MM.1S (cell line): ENCODE results near the gene KCNJ5.

Experiments
- DNase-seq: peaks from one replicate; pipeline ENCODE4 v3.0.0-alpha.2; 2015
- H2AFZ ChIP-seq: fragments of 300-600 bp; sonication (generic); 2 replicates; pipeline ENCODE4 v1.6.0; 2016; ENCODE audit warnings: antibody characterized with exemption, low read length
- H3F3A ChIP-seq: fragments of 300-600 bp; sonication (generic); 2 replicates; pipeline ENCODE4 v1.6.1; 2016; ENCODE audit warnings: mild to moderate bottlenecking, antibody characterized with exemption, low read length, moderate library complexity, mixed read lengths; ENCODE audit not compliant: insufficient read depth
- H3K27ac ChIP-seq: fragments of 300-600 bp; sonication (generic); 2 replicates; pipeline ENCODE4 v1.5.1; 2016; ENCODE audit warnings: mild to moderate bottlenecking, low read length
- H3K27me3 ChIP-seq: fragments of 300-600 bp; sonication (generic); replicated peaks from 2 replicates; pipeline ENCODE4 v1.6.0; 2016; ENCODE audit warnings: low read length; ENCODE audit not compliant: insufficient read depth
- H3K36me3 ChIP-seq: fragments of 300-600 bp; sonication (generic); replicated peaks from 2 replicates; pipeline ENCODE4 v1.6.1; 2016; ENCODE audit warnings: mild to moderate bottlenecking, low read length, mixed read lengths; ENCODE audit not compliant: insufficient read depth
- H3K4me1 ChIP-seq: fragments of 300-600 bp; sonication (generic); 2 replicates; pipeline ENCODE4 v1.6.1; 2016; ENCODE audit warnings: low read length, mixed read lengths
- H3K4me2 ChIP-seq: fragments of 300-600 bp; sonication (generic); 2 replicates; pipeline ENCODE4 v1.6.0; 2016; ENCODE audit warnings: low read depth, low read length
- H3K4me3 ChIP-seq: fragments of 300-600 bp; sonication (generic); 2 replicates; pipeline ENCODE4 v1.5.1; 2016; ENCODE audit warnings: low read length, mixed read lengths
- H3K79me2 ChIP-seq: fragments of 300-600 bp; sonication (generic); 2 replicates; pipeline ENCODE4 v1.6.1; 2016; ENCODE audit warnings: mixed run types, low read length, mixed read lengths
- H3K9ac ChIP-seq: fragments of 300-600 bp; sonication (generic); 2 replicates; pipeline ENCODE4 v1.6.1; 2016; ENCODE audit warnings: low read length, mixed read lengths
- H3K9me2 ChIP-seq: fragments of 300-600 bp; sonication (generic); replicated peaks from 2 replicates; pipeline ENCODE4 v1.6.1; 2016; ENCODE audit warnings: mild to moderate bottlenecking, low read length, mixed read lengths; ENCODE audit not compliant: insufficient read depth
- H3K9me3 ChIP-seq: fragments of 300-600 bp; sonication (generic); replicated peaks from 2 replicates; pipeline ENCODE4 v1.6.1; 2016; ENCODE audit warnings: mild to moderate bottlenecking, low read length, mixed read lengths; ENCODE audit not compliant: insufficient read depth
- H4K20me1 ChIP-seq: fragments of 300-600 bp; sonication (generic); 2 replicates; pipeline ENCODE4 v1.6.1; 2016; ENCODE audit warnings: mild to moderate bottlenecking, low read length, moderate library complexity, mixed read lengths; ENCODE audit not compliant: insufficient read depth
- EZH2 ChIP-seq: fragments of 300-600 bp; sonication (generic); optimal IDR thresholded peaks from 2 replicates; pipeline ENCODE3; 2017; ENCODE audit warnings: low read depth, mild to moderate bottlenecking, antibody characterized with exemption, low read length, mixed read lengths
- EZH2phosphoT487 ChIP-seq: fragments of 300-600 bp; sonication (generic); IDR thresholded peaks from 2 replicates; pipeline ENCODE4 v1.6.1; 2018; ENCODE audit warnings: antibody characterized with exemption, low read length
- TF ChIP-seq, protein P1 (sequence below): fragments of 300-600 bp; sonication (generic); IDR thresholded peaks from 2 replicates; pipeline ENCODE4 v1.5.1; 2016; ENCODE audit warnings: antibody characterized with exemption, low read length, mixed read lengths

The KCNJ5 gene

DNA sequence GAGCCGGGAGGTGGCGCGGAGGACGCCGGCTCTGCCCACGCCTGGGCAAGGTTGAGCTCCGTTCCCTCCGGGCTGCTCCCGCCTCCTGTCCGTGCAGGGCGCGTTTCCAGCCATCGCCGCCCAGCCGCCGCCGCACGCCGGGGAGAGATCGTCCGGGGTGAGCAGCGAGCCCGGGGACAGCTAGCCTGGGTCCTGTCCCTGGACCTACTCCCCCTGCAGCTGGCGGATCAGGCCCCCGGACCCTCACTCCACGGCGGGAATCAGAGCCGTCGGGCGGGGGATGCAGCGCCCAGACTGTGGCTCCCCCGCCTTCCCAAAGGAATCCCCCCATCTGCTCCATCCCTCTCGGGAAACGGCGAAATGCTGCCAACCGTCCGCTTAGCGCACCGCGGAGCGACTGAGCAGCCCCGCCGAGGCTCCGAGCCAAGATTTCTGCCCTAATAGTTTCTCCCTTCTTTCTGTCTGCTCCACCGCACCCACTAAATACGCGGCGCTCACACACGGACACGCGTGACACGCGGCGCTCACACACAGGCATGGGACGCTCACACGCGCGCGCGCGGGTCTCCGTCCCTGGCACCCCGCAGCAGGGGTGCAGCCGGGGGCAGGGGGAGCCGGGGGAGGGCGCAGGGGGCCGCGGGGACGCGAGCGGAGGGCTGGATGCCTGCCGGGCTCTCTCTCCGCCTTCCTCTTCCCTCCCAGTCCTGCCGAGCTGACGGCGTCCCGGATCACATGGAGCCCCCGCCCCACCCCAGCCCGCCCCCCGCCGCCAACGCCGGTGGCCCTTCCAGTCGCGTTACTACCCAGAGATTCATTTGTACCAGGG is at the start of gene KCNJ5:
KCNJ5 (plus strand) TSS at position 814 of the 826 bp plus-strand sequence. CDS start 19,918 bp downstream, outside the sequence.
- Histone ChIP-seq H3K4me3 (no peak within 1 kb of the TSS), H3K4me2 (no peak within 1 kb of the TSS), H3F3A (peaks cover 8% of the 10 kb centered on the region; the same call in 1 of the 2 replicates), H3K4me1 (peaks cover 30% of the 10 kb centered on the region), H2AFZ (no peak within 1 kb of the TSS), H3K9me2 (no peaks in the 10 kb centered on the region), H3K27ac (no peak within 1 kb of the TSS), H3K36me3 (no peaks in the 10 kb centered on the region), H3K9ac (no peak within 1 kb of the TSS), H3K9me3 (no peaks in the 10 kb centered on the region), H3K79me2 (no peaks in the 10 kb centered on the region), H3K27me3 (no peaks in the 10 kb centered on the region), H4K20me1 (no peaks in the 10 kb centered on the region)
- DNase-seq: no peak
- TF ChIP-seq, protein P1, sequence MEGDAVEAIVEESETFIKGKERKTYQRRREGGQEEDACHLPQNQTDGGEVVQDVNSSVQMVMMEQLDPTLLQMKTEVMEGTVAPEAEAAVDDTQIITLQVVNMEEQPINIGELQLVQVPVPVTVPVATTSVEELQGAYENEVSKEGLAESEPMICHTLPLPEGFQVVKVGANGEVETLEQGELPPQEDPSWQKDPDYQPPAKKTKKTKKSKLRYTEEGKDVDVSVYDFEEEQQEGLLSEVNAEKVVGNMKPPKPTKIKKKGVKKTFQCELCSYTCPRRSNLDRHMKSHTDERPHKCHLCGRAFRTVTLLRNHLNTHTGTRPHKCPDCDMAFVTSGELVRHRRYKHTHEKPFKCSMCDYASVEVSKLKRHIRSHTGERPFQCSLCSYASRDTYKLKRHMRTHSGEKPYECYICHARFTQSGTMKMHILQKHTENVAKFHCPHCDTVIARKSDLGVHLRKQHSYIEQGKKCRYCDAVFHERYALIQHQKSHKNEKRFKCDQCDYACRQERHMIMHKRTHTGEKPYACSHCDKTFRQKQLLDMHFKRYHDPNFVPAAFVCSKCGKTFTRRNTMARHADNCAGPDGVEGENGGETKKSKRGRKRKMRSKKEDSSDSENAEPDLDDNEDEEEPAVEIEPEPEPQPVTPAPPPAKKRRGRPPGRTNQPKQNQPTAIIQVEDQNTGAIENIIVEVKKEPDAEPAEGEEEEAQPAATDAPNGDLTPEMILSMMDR: no peak
- TF ChIP-seq EZH2phosphoT487 (no peak), EZH2 (no peak)

DNA sequence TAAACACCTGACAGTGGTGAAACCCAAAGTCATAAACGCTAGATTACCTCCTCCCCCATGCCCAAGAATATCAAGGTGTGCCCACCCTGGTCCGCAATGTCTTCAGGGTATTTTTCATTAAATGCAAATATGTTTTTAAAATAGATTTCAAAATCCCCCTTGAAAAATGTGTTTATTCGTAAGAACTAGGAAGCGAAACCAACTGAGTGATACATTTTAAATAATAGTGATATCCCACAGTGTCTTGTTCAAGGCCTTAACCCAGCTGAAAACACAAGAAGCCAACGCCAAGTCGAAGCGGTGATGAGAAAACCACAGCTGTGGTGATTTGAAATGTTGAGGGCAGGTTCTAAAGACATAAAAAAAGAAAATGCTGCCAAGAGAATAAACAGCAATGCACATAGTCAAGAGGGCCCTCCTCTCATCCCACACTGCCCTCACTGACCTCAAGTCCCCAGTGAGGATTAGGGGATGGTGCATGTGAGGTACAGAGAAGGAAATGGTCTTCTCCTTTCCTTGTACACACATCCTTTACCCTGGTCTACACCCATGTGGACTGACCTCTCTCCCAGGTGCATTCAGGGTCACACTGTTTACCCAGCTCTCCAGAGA is 49.6 kb upstream of the KCNJ5 start:
- no peak overlapping the region for H3K9ac ChIP-seq
- no peak overlapping the region for H3K4me3 ChIP-seq

DNA sequence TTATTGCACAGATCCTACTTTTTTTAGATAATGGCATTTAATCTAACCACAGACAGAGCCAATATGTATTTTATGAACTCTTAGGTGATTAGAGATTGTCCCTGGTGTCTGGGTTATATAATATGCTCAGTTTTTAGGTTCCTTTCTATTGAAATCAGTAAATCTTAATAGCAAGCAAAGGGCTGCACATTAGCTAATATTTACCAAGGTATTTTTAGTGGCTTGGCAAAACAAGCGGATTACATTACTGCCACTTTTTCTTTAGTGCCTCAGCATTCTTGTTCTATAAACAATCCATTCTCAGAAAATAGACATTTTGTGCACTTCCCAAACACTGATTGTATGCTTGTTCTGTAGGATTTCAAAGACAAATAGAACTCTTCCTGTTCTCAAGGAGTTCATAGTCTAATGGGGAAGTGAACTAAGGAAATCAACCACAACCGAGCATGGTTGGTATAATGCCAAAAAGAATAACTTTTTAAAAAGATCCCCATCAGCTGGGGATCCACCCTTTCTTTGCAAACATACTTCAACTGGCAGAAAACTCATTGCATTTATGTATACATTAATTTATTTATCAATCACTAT is 47.9 kb upstream of the KCNJ5 start:
- Histone ChIP-seq H2AFZ (no peak overlapping the region), H3K4me3 (no peak overlapping the region), H3K27me3 (no peaks in the 10 kb centered on the region), H3K4me1 (no peaks in the 10 kb centered on the region), H4K20me1 (no peaks in the 10 kb centered on the region), H3F3A (no peaks in the 10 kb centered on the region), H3K79me2 (no peaks in the 10 kb centered on the region), H3K9ac (no peak overlapping the region), H3K9me2 (no peaks in the 10 kb centered on the region), H3K27ac (no peak overlapping the region), H3K9me3 (no peaks in the 10 kb centered on the region), H3K4me2 (no peak overlapping the region), H3K36me3 (no peaks in the 10 kb centered on the region)
- no peak for TF ChIP-seq EZH2
- TF ChIP-seq, protein P1: no peak
- no peak for TF ChIP-seq EZH2phosphoT487
- DNase-seq: no peak

More for the DNA sequence above, 49.6 kb upstream of the KCNJ5 start:
- no peak overlapping the region for H3K4me2 ChIP-seq
- no peaks in the 10 kb centered on the region for H4K20me1 ChIP-seq
- H3K27ac ChIP-seq: peak overlapping the region; percentile 15; the same call in 1 of the 2 replicates
- no peaks in the 10 kb centered on the region for H3K4me1 ChIP-seq
- H2AFZ ChIP-seq: no peak overlapping the region
- TF ChIP-seq EZH2 (no peak), EZH2phosphoT487 (no peak)
- TF ChIP-seq, protein P1: no peak
- H3F3A ChIP-seq: no peaks in the 10 kb centered on the region
- no peaks in the 10 kb centered on the region for H3K9me3 ChIP-seq
- no peaks in the 10 kb centered on the region for H3K9me2 ChIP-seq
- no peaks in the 10 kb centered on the region for H3K36me3 ChIP-seq
- DNase-seq: peak; percentile 8
- H3K79me2 ChIP-seq: no peaks in the 10 kb centered on the region
- H3K27me3 ChIP-seq: no peaks in the 10 kb centered on the region
